Measurements from ENCODE around the gene PTGER1. TPM values are rescaled to one million over a fixed set of nuclear protein-coding genes. Genes with fewer than 3 reads are reported as not detected.

PTGER1 gene
- total RNA-seq, 1 experiment from 2014 or later: 2.2 TPM

DNA sequence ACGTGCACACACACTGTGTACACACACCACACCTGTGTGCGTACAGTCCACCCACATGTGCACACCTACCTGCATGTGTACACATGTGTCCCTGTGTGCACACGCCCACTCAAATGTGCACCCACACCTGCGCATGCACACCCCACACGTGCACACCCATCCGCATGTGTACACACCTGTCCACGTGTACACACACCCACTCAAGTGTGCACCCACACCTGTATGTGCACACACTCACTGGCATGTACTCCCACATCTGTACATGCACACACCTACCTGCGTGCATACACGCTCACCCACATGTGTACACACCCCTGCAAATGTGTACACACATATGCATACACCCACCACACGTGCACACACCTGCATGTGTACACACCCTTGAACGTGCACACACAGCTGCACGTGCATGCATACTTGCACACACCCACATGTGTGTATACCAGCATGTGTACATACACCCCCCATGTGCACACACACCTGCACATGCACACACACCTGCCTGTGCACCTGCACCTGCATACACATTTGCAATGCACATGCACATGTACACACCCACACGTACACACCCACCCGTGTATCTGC is 31.4 kb downstream of the PTGER1 start:
- no peak for ATAC-seq
- Histone ChIP-seq H3K9me2 (replicated peaks; ENCODE audit: low read length) (no peaks in the 10 kb centered on the region), H3K36me3 (ENCODE audit: low read depth, low read length) (peaks cover 44% of the 10 kb centered on the region), H3K27me3 (ENCODE audit: low read length) (no peaks in the 10 kb centered on the region), H4K20me1 (ENCODE audit: low read length) (no peaks in the 10 kb centered on the region), H3K27ac (ENCODE audit: low read length) (no peak overlapping the region), H3K4me2 (ENCODE audit: low read length) (no peak overlapping the region), H3K9ac (ENCODE audit: low read length) (no peak overlapping the region), H3K4me3 (ENCODE audit: low read length) (no peak overlapping the region), H3K79me2 (ENCODE audit: low read length) (peaks cover 15% of the 10 kb centered on the region), H3F3A (ENCODE audit: low read length, unreplicated experiment) (no peaks in the 10 kb centered on the region), H2AFZ (ENCODE audit: low read length) (no peak overlapping the region), H3K9me3 (ENCODE audit: low read length) (no peaks in the 10 kb centered on the region), H3K4me1 (ENCODE audit: insufficient read depth, low read length) (no peaks in the 10 kb centered on the region)
- TF ChIP-seq, protein P1, sequence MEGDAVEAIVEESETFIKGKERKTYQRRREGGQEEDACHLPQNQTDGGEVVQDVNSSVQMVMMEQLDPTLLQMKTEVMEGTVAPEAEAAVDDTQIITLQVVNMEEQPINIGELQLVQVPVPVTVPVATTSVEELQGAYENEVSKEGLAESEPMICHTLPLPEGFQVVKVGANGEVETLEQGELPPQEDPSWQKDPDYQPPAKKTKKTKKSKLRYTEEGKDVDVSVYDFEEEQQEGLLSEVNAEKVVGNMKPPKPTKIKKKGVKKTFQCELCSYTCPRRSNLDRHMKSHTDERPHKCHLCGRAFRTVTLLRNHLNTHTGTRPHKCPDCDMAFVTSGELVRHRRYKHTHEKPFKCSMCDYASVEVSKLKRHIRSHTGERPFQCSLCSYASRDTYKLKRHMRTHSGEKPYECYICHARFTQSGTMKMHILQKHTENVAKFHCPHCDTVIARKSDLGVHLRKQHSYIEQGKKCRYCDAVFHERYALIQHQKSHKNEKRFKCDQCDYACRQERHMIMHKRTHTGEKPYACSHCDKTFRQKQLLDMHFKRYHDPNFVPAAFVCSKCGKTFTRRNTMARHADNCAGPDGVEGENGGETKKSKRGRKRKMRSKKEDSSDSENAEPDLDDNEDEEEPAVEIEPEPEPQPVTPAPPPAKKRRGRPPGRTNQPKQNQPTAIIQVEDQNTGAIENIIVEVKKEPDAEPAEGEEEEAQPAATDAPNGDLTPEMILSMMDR (conservative IDR thresholded peaks at IDR 0.05; ENCODE audit: low read depth, low read length): no peak
- no peak for TF ChIP-seq EZH2 (IDR thresholded peaks at IDR 0.05; ENCODE audit: low read length, unreplicated experiment)
- no peak for TF ChIP-seq EZH2phosphoT487 (IDR thresholded peaks at IDR 0.05; ENCODE audit: borderline replicate concordance, low read length)
- BruUV-seq (replicated peaks): no TSS peak
- DNase-seq: no peak
- ChIA-PET CTCF (no interaction called here), POLR2A (ENCODE audit: unreplicated experiment) (no interaction called here)
- intact Hi-C loops (cut with micrococcal nuclease): no loop called here

DNA sequence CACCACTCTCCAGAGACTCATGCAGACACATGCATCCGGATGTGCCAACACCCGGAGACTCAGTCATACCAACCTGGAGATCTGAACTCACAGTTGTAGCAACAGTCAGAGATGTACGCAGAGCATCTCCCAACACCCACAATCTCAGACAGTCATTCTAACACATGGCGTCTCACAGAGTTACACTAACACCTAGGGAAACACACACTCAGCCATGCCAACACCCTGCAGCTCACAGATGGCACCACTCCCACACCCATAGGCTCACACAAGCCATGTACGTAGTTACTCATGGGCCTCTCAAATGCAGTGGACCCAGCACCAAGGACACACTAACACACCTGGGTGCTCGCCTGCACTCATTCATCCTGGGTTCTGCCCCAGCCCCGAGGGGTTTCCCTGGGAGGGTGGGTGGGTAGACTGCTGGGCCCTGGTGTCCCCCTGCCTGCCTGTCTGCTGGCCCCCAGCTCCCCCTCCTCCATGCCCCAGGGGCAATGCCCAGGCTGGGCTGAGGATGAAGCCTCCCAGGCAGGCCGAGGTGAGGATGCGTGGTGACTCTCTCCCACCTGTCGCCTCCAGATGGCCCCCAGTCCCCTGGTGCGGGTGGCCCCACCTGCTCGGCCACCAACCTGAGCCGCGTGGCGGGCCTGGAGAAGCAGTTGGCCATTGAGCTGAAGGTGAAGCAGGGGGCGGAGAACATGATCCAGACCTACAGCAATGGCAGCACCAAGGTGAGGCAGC is 32.1 kb downstream of the PTGER1 start:
- intact Hi-C loops (cut with micrococcal nuclease): no loop called here
- peaks cover 38% of the 10 kb centered on the region for H3K36me3 ChIP-seq (ENCODE audit: low read depth, low read length)
- H3K27ac ChIP-seq (ENCODE audit: low read length): no peak overlapping the region
- no peaks in the 10 kb centered on the region for H3K9me3 ChIP-seq (ENCODE audit: low read length)
- H3K9ac ChIP-seq (ENCODE audit: low read length): no peak overlapping the region
- no peak overlapping the region for H3K4me3 ChIP-seq (ENCODE audit: low read length)
- ATAC-seq: no peak
- H3K4me2 ChIP-seq (ENCODE audit: low read length): no peak overlapping the region
- no peaks in the 10 kb centered on the region for H3K4me1 ChIP-seq (ENCODE audit: insufficient read depth, low read length)
- H3K79me2 ChIP-seq (ENCODE audit: low read length): peaks cover 21% of the 10 kb centered on the region
- no peak for TF ChIP-seq EZH2phosphoT487 (IDR thresholded peaks at IDR 0.05; ENCODE audit: borderline replicate concordance, low read length)
- TF ChIP-seq EZH2 (IDR thresholded peaks at IDR 0.05; ENCODE audit: low read length, unreplicated experiment): no peak
- TF ChIP-seq, protein P1 (conservative IDR thresholded peaks at IDR 0.05; ENCODE audit: low read depth, low read length): no peak
- H2AFZ ChIP-seq (ENCODE audit: low read length): no peak overlapping the region
- H3F3A ChIP-seq (ENCODE audit: low read length, unreplicated experiment): no peaks in the 10 kb centered on the region
- no peaks in the 10 kb centered on the region for H4K20me1 ChIP-seq (ENCODE audit: low read length)
- BruUV-seq (replicated peaks): no TSS peak
- ChIA-PET POLR2A (ENCODE audit: unreplicated experiment) (no interaction called here), CTCF (no interaction called here)
- no peaks in the 10 kb centered on the region for H3K27me3 ChIP-seq (ENCODE audit: low read length)
- DNase-seq: no peak
- H3K9me2 ChIP-seq (replicated peaks; ENCODE audit: low read length): no peaks in the 10 kb centered on the region
